HepG2 (cell line): ENCODE results near the gene NRN1L. TPM values are rescaled to one million over a fixed set of nuclear protein-coding genes. Genes with fewer than 3 reads are reported as not detected.

Source experiments
- ATAC-seq: fragments of 200-7000 bp; cut with Tn5 transposase; 3 replicates; pipeline ENCODE4 v1.9.1; 2020; ENCODE audit warnings: mild to moderate bottlenecking, moderate library complexity
- BruUV-seq: library from RNA; stranded (reverse); fragments of 400-500 nt; replicated peaks from 2 replicates; lab custom pipeline; 2021; lab: Mats Ljungman, UMichigan
- CTCF ChIA-PET: fragments of 300-600 bp; formaldehyde crosslinking; extraction: SDS; loops from one replicate; lab custom pipeline; 2021; ENCODE audit warnings: low total read pairs, inconsistent platforms, low intra/inter-chr PET ratio; lab: Yijun Ruan, JAX
- POLR2A ChIA-PET: fragments of 350-600 bp; sonication (Branson Sonifier 250); formaldehyde crosslinking; loops from one replicate; lab custom pipeline; 2020; ENCODE audit warnings: antibody characterized with exemption, inconsistent platforms; lab: Yijun Ruan, JAX
- DNase-seq: peaks from one replicate; pipeline ENCODE4 v3.0.0-alpha.2; 2015; ENCODE audit warnings: low spot score
- FAIRE-seq: peaks from 3 replicates; lab custom pipeline; 2011; peaks lifted over from hg19 to GRCh38; lab: Jason Lieb, UNC
- H2AFZ ChIP-seq: one replicate; pipeline ENCODE4 v1.6.1; 2011; ENCODE audit warnings: low read length, inconsistent platforms
- H3K27ac ChIP-seq: fragments of 300-600 bp; 3 replicates; pipeline ENCODE4 v1.8.0; 2011; ENCODE audit warnings: mixed run types, mild to moderate bottlenecking, mixed read lengths, low read length, inconsistent platforms; ENCODE audit not compliant: insufficient read depth; ENCODE audit errors: extremely low read length
- H3K27me3 ChIP-seq, 2 experiments: fragments of 200-600 bp in 1 of 2; 2 replicates in 1 of 2; 3 replicates in 1 of 2; pipeline versions ENCODE4 v1.6.0 to v1.8.0; 2011; ENCODE audit warnings: low read length in 2 of 2, mild to moderate bottlenecking in 2 of 2, moderate library complexity in 2 of 2, inconsistent platforms in 1 of 2; ENCODE audit not compliant: insufficient read depth in 2 of 2, control insufficient read depth in 1 of 2
- H3K36me3 ChIP-seq, 2 experiments: fragments of 200-600 bp in 1 of 2; replicated peaks in 1 of 2; 2 replicates in 1 of 2; 3 replicates in 1 of 2; pipeline versions ENCODE4 v1.5.1 to v1.8.0; 2011; ENCODE audit warnings: low read length in 2 of 2, inconsistent platforms in 1 of 2; ENCODE audit not compliant: insufficient read depth in 2 of 2, control insufficient read depth in 1 of 2
- H3K4me1 ChIP-seq: 2 replicates; pipeline ENCODE4 v1.5.1; 2012; ENCODE audit warnings: low read length, inconsistent platforms; ENCODE audit not compliant: insufficient read depth
- H3K4me2 ChIP-seq: 2 replicates; pipeline ENCODE4 v1.6.0; 2011; ENCODE audit warnings: low read depth, low read length, inconsistent platforms
- H3K4me3 ChIP-seq, 3 experiments: fragments of 200-600 bp in 1 of 3; sonication (generic), shearing (Covaris generic) in 1 of 3; replicated peaks in 1 of 3; 2 replicates each; pipeline ENCODE4 v1.5.1; 2011 to 2016; ENCODE audit warnings: low read length in 3 of 3, inconsistent platforms in 2 of 3, low read depth in 2 of 3, mild to moderate bottlenecking in 2 of 3, control low read depth in 1 of 3, mixed read lengths in 1 of 3; ENCODE audit not compliant: insufficient read depth in 1 of 3
- H3K79me2 ChIP-seq: one replicate; pipeline ENCODE4 v1.6.1; 2011; ENCODE audit warnings: low read length, inconsistent platforms; ENCODE audit not compliant: insufficient read depth
- H3K9ac ChIP-seq: 2 replicates; pipeline ENCODE4 v1.6.0; 2011; ENCODE audit warnings: mild to moderate bottlenecking, low read depth, low read length, inconsistent platforms; ENCODE audit not compliant: insufficient read depth
- H3K9me3 ChIP-seq: 2 replicates; pipeline ENCODE4 v1.5.1; 2012; ENCODE audit warnings: mild to moderate bottlenecking, low read length
- H4K20me1 ChIP-seq: 2 replicates; pipeline ENCODE4 v1.6.0; 2011; ENCODE audit warnings: inconsistent platforms, mild to moderate bottlenecking, low read length, moderate library complexity; ENCODE audit not compliant: insufficient read depth
- AGO2 ChIP-seq: fragments of 200-400 bp; formaldehyde crosslinking; optimal IDR thresholded peaks from 2 replicates; pipeline ENCODE3; 2017; ENCODE audit warnings: mild to moderate bottlenecking, low read depth, low read length, moderate library complexity
- BORCS8-MEF2B ChIP-seq: sonication (generic); formaldehyde crosslinking; IDR thresholded peaks from 2 replicates; pipeline ENCODE4 v1.8.0; 2022; ENCODE audit warnings: mild to moderate bottlenecking, missing genetic modification reagents
- NONO ChIP-seq, 2 experiments: fragments of 450-650 bp in 1 of 2; sonication (generic) in 1 of 2; formaldehyde crosslinking in 1 of 2; IDR thresholded peaks in 1 of 2; conservative IDR thresholded peaks in 1 of 2; 2 replicates each; pipeline versions ENCODE4 v1.6.1 to v1.8.0; 2017 to 2022; ENCODE audit warnings: mild to moderate bottlenecking in 1 of 2, missing genetic modification reagents in 1 of 2, moderate library complexity in 1 of 2
- SKIL ChIP-seq: sonication (generic); formaldehyde crosslinking; IDR thresholded peaks from 2 replicates; pipeline ENCODE4 v1.8.0; 2022; ENCODE audit warnings: missing genetic modification reagents, mild to moderate bottlenecking, moderate library complexity, borderline replicate concordance
- WGBS: methylation state at CpG from one replicate; pipeline ENCODE4 v1.1.6; 2017; ENCODE audit warnings: low lambda C conversion rate; 5-methylcytosine and 5-hydroxymethylcytosine counted together
- in situ Hi-C: cut with HindIII; loops from 2 replicates; pipeline ENCODE4 v1.10.0; 2017; ENCODE audit warnings: low pct_unique_long_range_greater_than_20kb; ENCODE audit not compliant: extremely low pct_ligation_motif_present
- intact Hi-C: fragments of 100-400 bp; cut with micrococcal nuclease; formaldehyde crosslinking; loops from one replicate; pipeline ENCODE4 v1.10.0; 2022; ENCODE audit not compliant: unreplicated experiment
- polyA plus RNA-seq, 8 experiments: library from polyadenylated mRNA; depleted of rRNA in 3 of 8; stranded (reverse) in 7 of 8; unstranded in 1 of 8; fragments of >200 nt; fragmentation: Illumina TruSeq in 4 of 8; extraction: Trizol in 4 of 8; gene quantifications; 2 replicates each; pipeline versions ENCODE4 v1.2.1 to v1.2.3, GENCODE V29; 2011 to 2016; ENCODE audit warnings: low read depth in 4 of 8, missing spikeins in 1 of 8, mixed read lengths in 1 of 8; ENCODE audit not compliant: insufficient read depth in 1 of 8
- total RNA-seq, 5 experiments: library from RNA; depleted of rRNA; stranded (reverse); fragments of >200 nt; fragmentation: Illumina TruSeq; extraction: Trizol; gene quantifications; 2 replicates each; pipeline ENCODE4 v1.2.3, GENCODE V29; 2016; ENCODE audit warnings: low read depth in 1 of 5

NRN1L gene
- total and polyA plus RNA-seq, 2 of the 13 experiments (the other 11 are each of a cell fraction or from before 2014, with no cell fraction given), result 0.53 to 1.2 TPM

GRCh38 chr16:67926181-67926750, 41.6 kb downstream of the NRN1L start:
- Histone ChIP-seq H3K4me2 (no peak overlapping the region), H3K79me2 (no peaks in the 10 kb centered on the region), H3K4me1 (no peaks in the 10 kb centered on the region)
- WGBS, result 89% methylated on average over 10 of the region's 13 CpGs
- no TSS peak for BruUV-seq
- CTCF ChIA-PET, result interaction anchor here (1.5 to 5.5 kb wide), 2 partner anchors 42 to 110 kb away, joined by 9 to 63 read pairs; partner anchors contain the start of gene NRN1L
- POLR2A ChIA-PET, result interaction anchor here (1.6 kb wide), 1 partner anchor 9 kb away, joined by 3 read pairs; no protein-coding TSS in a partner anchor
- TF ChIP-seq BORCS8-MEF2B, result no peak
- TF ChIP-seq, all 625 proteins: peak for 0
- FAIRE-seq (no peak), DNase-seq (no peak), ATAC-seq (peak; percentile 43)
- peaks cover 27 to 37% of the 10 kb centered on the region in 2 experiments for H3K36me3 ChIP-seq
- H3K27me3 ChIP-seq, result no peaks in the 10 kb centered on the region
- H3K9me3 ChIP-seq, result no peaks in the 10 kb centered on the region
- in situ Hi-C loops, result loop anchor here (5.0 kb wide), 2 partner anchors 39 to 109 kb away; no protein-coding TSS in a partner anchor
- H4K20me1 ChIP-seq, result no peaks in the 10 kb centered on the region; the same call in 1 of the 2 replicates
- intact Hi-C loops, result loop anchor here (5.0 kb wide), 1 partner anchor 254 kb away; no protein-coding TSS in a partner anchor
- no peak overlapping the region for H3K9ac ChIP-seq
- no peak overlapping the region for H2AFZ ChIP-seq
- no peak overlapping the region for H3K4me3 ChIP-seq
- H3K27ac ChIP-seq, result no peak overlapping the region

GRCh38 chr16:67927131-67927941, 42.7 kb downstream of the NRN1L start:
- TF ChIP-seq SKIL (no peak), AGO2 (peak; percentile 72), NONO (IDR thresholded peaks at IDR 0.05) (no peak), NONO (CRISPR knock-in tag; conservative IDR thresholded peaks at IDR 0.05) (peak; percentile 44; the same call in 1 of the 2 replicates)
- ChIA-PET CTCF (interaction anchor here (1.4 to 5.5 kb wide), 7 partner anchors 14 to 255 kb away, joined by 4 to 63 read pairs (median 9); partner anchors contain the start of genes NRN1L and THAP11), POLR2A (interaction anchor here (1.6 to 1.7 kb wide), 2 partner anchors 8 to 17 kb away, joined by 3 to 4 read pairs; partner anchors contain the start of gene LCAT)
- FAIRE-seq, result no peak
- H3K36me3 ChIP-seq, result peaks cover 26 to 37% of the 10 kb centered on the region in 2 experiments
- no peaks in the 10 kb centered on the region for H3K9me3 ChIP-seq
- no TSS peak for BruUV-seq
- H4K20me1 ChIP-seq, result no peaks in the 10 kb centered on the region; the same call in 1 of the 2 replicates
- H3K79me2 ChIP-seq, result no peaks in the 10 kb centered on the region
- H3K27ac ChIP-seq, result no peak overlapping the region
- intact Hi-C loops (loop anchor here (5.0 kb wide), 1 partner anchor 255 kb away; no protein-coding TSS in a partner anchor), in situ Hi-C loops (loop anchor here (5.0 kb wide), 2 partner anchors 40 to 110 kb away; no protein-coding TSS in a partner anchor)
- WGBS, result 94% methylated on average over 19 of the region's 22 CpGs
- no peaks in the 10 kb centered on the region for H3K4me1 ChIP-seq
- no peak overlapping the region for H3K4me3 ChIP-seq
- no peak overlapping the region for H3K9ac ChIP-seq
- H3K27me3 ChIP-seq, result no peaks in the 10 kb centered on the region
- DNase-seq, result no peak
- no peak overlapping the region for H3K4me2 ChIP-seq
- no peak overlapping the region for H2AFZ ChIP-seq
- ATAC-seq, result peak; percentile 6; the same call in 2 of the 3 replicates
